Measurements from ENCODE around the gene ITGB7. TPM values are rescaled to one million over a fixed set of nuclear protein-coding genes. Genes with fewer than 3 reads are reported as not detected.
"Not testable (repeated sequence)": the region's sequence is repeated elsewhere in the genome, so short reads cannot be mapped to it uniquely, and the experiment has no call there.

The ITGB7 gene
- polyA plus RNA-seq, 1 of the 3 experiments (the other 2 are of a cell fraction): 0.25 TPM

GRCh38 chr12:53179687-53180219, 27.3 kb downstream of the ITGB7 start:
- H4K20me1 ChIP-seq (ENCODE audit: insufficient read depth): no peaks in the 10 kb centered on the region; the same call in 1 of the 2 replicates
- H3K4me1 ChIP-seq (ENCODE audit: control insufficient read depth in 1 of 2, insufficient read depth in 2 of 2, low read depth in 1 of 2, low read length in 1 of 2): peaks cover 24 to 25% of the 10 kb centered on the region in 2 experiments; a peak in 3 of 4 replicates
- no peaks in the 10 kb centered on the region for H3K27me3 ChIP-seq (ENCODE audit: insufficient read depth)
- H3K4me3 ChIP-seq (ENCODE audit: low read depth in 2 of 2, low read length in 1 of 2): peak overlapping the region; percentile 77 to 78
- H3K36me3 ChIP-seq (replicated peaks in 1 of 2; ENCODE audit: control insufficient read depth in 1 of 2, insufficient read depth in 2 of 2, low read length in 1 of 2): peaks cover 25 to 27% of the 10 kb centered on the region in 2 experiments
- no peaks in the 10 kb centered on the region for H3K9me2 ChIP-seq
- POLR2A ChIA-PET: interaction anchor here (0.7 to 2.1 kb wide), 8 partner anchors 12 to 116 kb away, joined by 3 to 12 read pairs (median 4); partner anchors contain the start of genes PFDN5 and SPRYD3
- no peaks in the 10 kb centered on the region for H3K9me3 ChIP-seq
- WGBS (ENCODE audit: low lambda C conversion rate): 22% methylated on average over 12 of the region's 12 CpGs
- TF ChIP-seq FOSL2 (IDR thresholded peaks at IDR 0.05; ENCODE audit: borderline replicate concordance, low read depth) (no peak), MAX (IDR thresholded peaks at IDR 0.05; ENCODE audit: low read depth) (no peak), POLR2AphosphoS5 (IDR thresholded peaks at IDR 0.05; ENCODE audit: low read depth, low read length) (no peak), TCF12 (IDR thresholded peaks at IDR 0.05) (no peak), GATA2 (CRISPR knock-in tag; IDR thresholded peaks at IDR 0.05) (no peak), JUND (IDR thresholded peaks at IDR 0.05) (no peak), EP300 (IDR thresholded peaks at IDR 0.05; ENCODE audit: borderline replicate concordance in 1 of 2, low read depth in 1 of 2, low read length in 1 of 2) (no peak), NRF1 (IDR thresholded peaks at IDR 0.05; ENCODE audit: low read depth, low read length) (no peak), YY1 (IDR thresholded peaks at IDR 0.05; ENCODE audit: low read depth) (no peak), MXI1 (IDR thresholded peaks at IDR 0.05; ENCODE audit: low read depth, low read length) (no peak), REST (IDR thresholded peaks at IDR 0.05; ENCODE audit: low read depth, low read length) (no peak), RCOR1 (IDR thresholded peaks at IDR 0.05; ENCODE audit: low read length) (no peak), FOXJ3 (CRISPR knock-in tag; IDR thresholded peaks at IDR 0.05) (no peak), CHD2 (IDR thresholded peaks at IDR 0.05; ENCODE audit: low read length, partially characterized antibody) (no peak), NFIC (IDR thresholded peaks at IDR 0.05; ENCODE audit: borderline replicate concordance) (no peak), TEAD4 (IDR thresholded peaks at IDR 0.05; ENCODE audit: borderline replicate concordance, insufficient read depth) (no peak), SIN3A (IDR thresholded peaks at IDR 0.05; ENCODE audit: borderline replicate concordance, low read depth, low read length) (no peak)
- peaks cover 31% of the 10 kb centered on the region for H3F3A ChIP-seq (replicated peaks; ENCODE audit: insufficient read depth)
- peak overlapping the region; percentile 83 for H3K9ac ChIP-seq
- peak overlapping the region; percentile 85 for H2AFZ ChIP-seq (ENCODE audit: low read depth)
- peak overlapping the region; percentile 89 to 97 for H3K27ac ChIP-seq (ENCODE audit: low read depth in 2 of 2, low read length in 1 of 2)
- peak; percentile 53 for DNase-seq
- peaks cover 37% of the 10 kb centered on the region for H3K79me2 ChIP-seq (ENCODE audit: insufficient read depth)
- CTCF ChIA-PET: interaction anchor here (1.1 to 23.1 kb wide), 8 partner anchors 11 to 165 kb away, joined by 3 to 272 read pairs (median 8); partner anchors contain the start of genes AAAS and ESPL1
- peak overlapping the region; percentile 97 for H3K4me2 ChIP-seq

- H3K4me3 ChIP-seq (ENCODE audit: low read depth in 2 of 2, low read length in 1 of 2); H4K20me1 ChIP-seq (ENCODE audit: insufficient read depth); H3K4me2 ChIP-seq; H3K9ac ChIP-seq; H3K27ac ChIP-seq (ENCODE audit: low read depth in 2 of 2, low read length in 1 of 2); H2AFZ ChIP-seq (ENCODE audit: low read depth); H3K9me3 ChIP-seq; H3K27me3 ChIP-seq (ENCODE audit: insufficient read depth); H3K9me2 ChIP-seq; POLR2A ChIA-PET; DNase-seq: not testable (repeated sequence)
- peaks cover 18 to 20% of the 10 kb centered on the region in 2 experiments for H3K36me3 ChIP-seq (replicated peaks in 1 of 2; ENCODE audit: control insufficient read depth in 1 of 2, insufficient read depth in 2 of 2, low read length in 1 of 2)
- WGBS (ENCODE audit: low lambda C conversion rate): 96% methylated on average over 14 of the region's 14 CpGs
- H3K4me1 ChIP-seq (ENCODE audit: control insufficient read depth in 1 of 2, insufficient read depth in 2 of 2, low read depth in 1 of 2, low read length in 1 of 2): peaks cover 23 to 25% of the 10 kb centered on the region in 2 experiments; a peak in 3 of 4 replicates
- CTCF ChIA-PET: interaction anchor here (6.3 to 23.1 kb wide), 2 partner anchors 18 kb away, joined by 39 to 272 read pairs; no protein-coding TSS in a partner anchor
- H3F3A ChIP-seq (replicated peaks; ENCODE audit: insufficient read depth): peaks cover 32% of the 10 kb centered on the region
- H3K79me2 ChIP-seq (ENCODE audit: insufficient read depth): peaks cover 28% of the 10 kb centered on the region
These were observed 28.2 kb downstream of the ITGB7 start for GRCh38 chr12:53178803-53179202.

GRCh38 chr12:53177447-53177846, 29.6 kb downstream of the ITGB7 start:
- H3K4me2 ChIP-seq; H4K20me1 ChIP-seq (ENCODE audit: insufficient read depth); H3K27me3 ChIP-seq (ENCODE audit: insufficient read depth); H3K9ac ChIP-seq; DNase-seq; H3K9me3 ChIP-seq; H3K9me2 ChIP-seq; H3K4me3 ChIP-seq (ENCODE audit: low read depth in 2 of 2, low read length in 1 of 2); H2AFZ ChIP-seq (ENCODE audit: low read depth); H3K27ac ChIP-seq (ENCODE audit: low read depth in 2 of 2, low read length in 1 of 2): not testable (repeated sequence)
- 93% methylated on average over 6 of the region's 6 CpGs for WGBS (ENCODE audit: low lambda C conversion rate)
- Histone ChIP-seq H3K4me1 (ENCODE audit: control insufficient read depth in 1 of 2, insufficient read depth in 2 of 2, low read depth in 1 of 2, low read length in 1 of 2) (peaks cover 18 to 24% of the 10 kb centered on the region in 2 experiments; a peak in 3 of 4 replicates), H3K36me3 (replicated peaks in 1 of 2; ENCODE audit: control insufficient read depth in 1 of 2, insufficient read depth in 2 of 2, low read length in 1 of 2) (peaks cover 8 to 10% of the 10 kb centered on the region in 2 experiments), H3F3A (replicated peaks; ENCODE audit: insufficient read depth) (peaks cover 32% of the 10 kb centered on the region), H3K79me2 (ENCODE audit: insufficient read depth) (peaks cover 14% of the 10 kb centered on the region)
- POLR2A ChIA-PET: interaction anchor here (1.2 kb wide), 1 partner anchor 10 kb away, joined by 3 read pairs; no protein-coding TSS in a partner anchor
- CTCF ChIA-PET: interaction anchor here (1.1 to 23.1 kb wide), 4 partner anchors 11 to 111 kb away, joined by 4 to 272 read pairs (median 6); no protein-coding TSS in a partner anchor
